ENCODE measurements around the gene RXRG. TPM values are rescaled to one million over a fixed set of nuclear protein-coding genes. Genes with fewer than 3 reads are reported as not detected.

Gene RXRG
- total RNA-seq, 5 donors from 2014 or later (not counting 1 experiment from before 2014, with no cell fraction given) = not detected

DNA sequence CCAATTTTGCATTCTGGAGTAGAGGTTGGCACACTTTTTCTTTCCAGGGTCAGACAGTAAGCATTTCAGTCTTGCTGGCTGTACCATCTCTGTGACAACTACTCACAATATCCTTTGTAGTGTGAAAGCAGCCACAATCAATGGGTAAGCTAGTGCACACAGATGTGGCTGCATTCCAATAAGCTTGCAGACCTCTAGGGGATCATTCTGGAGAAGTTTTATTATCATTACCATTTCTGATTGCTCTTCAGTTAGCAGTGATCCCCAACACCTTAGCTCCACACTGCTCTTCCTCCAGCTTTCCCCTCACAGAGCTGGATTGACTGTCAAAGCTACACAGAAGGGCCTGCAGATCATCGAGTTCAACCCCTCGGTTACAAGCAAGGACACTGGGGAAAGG is 9.1 kb downstream of the RXRG start:
- Mint-ChIP-seq H3K27me3 (peaks cover 16 to 24% of the 10 kb centered on the region in 2 donors), H3K36me3 (no peaks in the 10 kb centered on the region), H3K4me1 (no peaks in the 10 kb centered on the region), H3K9me3 (no peaks in the 10 kb centered on the region), H3K4me3 (no peak overlapping the region), H3K27ac (no peak overlapping the region)
- Histone ChIP-seq H3K27me3 (replicated peaks in 1 of 2; ENCODE audit: control insufficient read depth in 2 of 2, extremely low read depth in 1 of 2, insufficient read depth in 2 of 2, low read length in 1 of 2) (peaks cover 0 to 7% of the 10 kb centered on the region in 2 experiments), H3K4me1 (ENCODE audit: control insufficient read depth in 1 of 2, extremely low read depth in 1 of 2, insufficient read depth in 2 of 2, low read length in 2 of 2) (no peaks in the 10 kb centered on the region), H3K27ac (ENCODE audit: low read length) (no peak overlapping the region), H3K9me3 (no peaks in the 10 kb centered on the region), H3K4me3 (ENCODE audit: control insufficient read depth in 1 of 2, extremely low read depth in 1 of 2, low read length in 1 of 2) (no peak overlapping the region), H3K36me3 (ENCODE audit: control insufficient read depth in 2 of 2, extremely low read depth in 1 of 2, insufficient read depth in 1 of 2, low read length in 1 of 2) (no peaks in the 10 kb centered on the region)
- CTCF ChIA-PET = no interaction called here
- POLR2A ChIA-PET = no interaction called here
- WGBS (ENCODE audit: insufficient coverage) = no CpG with 5 or more reads among the region's 2 CpGs
- DNase-seq = no peak
- ATAC-seq (replicated peaks in 1 of 4) = no peak

DNA sequence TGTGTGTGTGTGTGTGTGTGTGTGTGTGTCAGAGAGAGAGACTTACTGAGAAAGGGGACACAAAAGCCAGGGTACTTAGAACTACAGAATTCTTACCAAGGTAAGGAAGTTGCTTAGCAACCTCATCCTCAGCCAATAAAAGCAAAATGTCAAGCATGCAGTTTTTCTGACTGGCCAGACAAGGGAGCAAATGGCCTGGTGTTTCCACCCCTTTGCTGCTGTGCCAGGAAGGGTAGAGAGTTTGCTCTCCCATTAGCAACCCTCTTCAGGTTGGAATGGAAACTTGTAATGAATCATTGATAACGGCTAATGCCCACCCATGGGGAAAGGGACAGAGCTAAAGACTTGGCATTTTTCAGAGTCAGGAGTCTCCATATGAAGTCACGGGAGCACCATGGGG is 10.6 kb downstream of the RXRG start:
- DNase-seq (no peak), ATAC-seq (replicated peaks in 1 of 4) (no peak)
- POLR2A ChIA-PET = no interaction called here
- Mint-ChIP-seq H3K27ac (no peak overlapping the region), H3K4me1 (no peaks in the 10 kb centered on the region), H3K4me3 (no peak overlapping the region), H3K27me3 (peaks cover 9 to 17% of the 10 kb centered on the region in 2 donors), H3K9me3 (no peaks in the 10 kb centered on the region), H3K36me3 (no peaks in the 10 kb centered on the region)
- no CpG with 5 or more reads among the region's 2 CpGs for WGBS (ENCODE audit: insufficient coverage)
- no peaks in the 10 kb centered on the region for H3K4me1 ChIP-seq (ENCODE audit: control insufficient read depth in 1 of 2, extremely low read depth in 1 of 2, insufficient read depth in 2 of 2, low read length in 2 of 2)
- H3K27ac ChIP-seq (ENCODE audit: low read length) = no peak overlapping the region
- no peaks in the 10 kb centered on the region for H3K9me3 ChIP-seq
- H3K36me3 ChIP-seq (ENCODE audit: control insufficient read depth in 2 of 2, extremely low read depth in 1 of 2, insufficient read depth in 1 of 2, low read length in 1 of 2) = no peaks in the 10 kb centered on the region
- H3K4me3 ChIP-seq (ENCODE audit: control insufficient read depth in 1 of 2, extremely low read depth in 1 of 2, low read length in 1 of 2) = no peak overlapping the region
- peaks cover 2 to 5% of the 10 kb centered on the region in 2 experiments for H3K27me3 ChIP-seq (replicated peaks in 1 of 2; ENCODE audit: control insufficient read depth in 2 of 2, extremely low read depth in 1 of 2, insufficient read depth in 2 of 2, low read length in 1 of 2)
- CTCF ChIA-PET = no interaction called here

- 40% methylated on average over 2 of the region's 4 CpGs for WGBS (ENCODE audit: insufficient coverage)
- no peaks in the 10 kb centered on the region for H3K9me3 Mint-ChIP-seq
- CTCF ChIA-PET = no interaction called here
These were observed 13.8 kb downstream of the RXRG start for GRCh38 chr1:165431079-165431478.

DNA sequence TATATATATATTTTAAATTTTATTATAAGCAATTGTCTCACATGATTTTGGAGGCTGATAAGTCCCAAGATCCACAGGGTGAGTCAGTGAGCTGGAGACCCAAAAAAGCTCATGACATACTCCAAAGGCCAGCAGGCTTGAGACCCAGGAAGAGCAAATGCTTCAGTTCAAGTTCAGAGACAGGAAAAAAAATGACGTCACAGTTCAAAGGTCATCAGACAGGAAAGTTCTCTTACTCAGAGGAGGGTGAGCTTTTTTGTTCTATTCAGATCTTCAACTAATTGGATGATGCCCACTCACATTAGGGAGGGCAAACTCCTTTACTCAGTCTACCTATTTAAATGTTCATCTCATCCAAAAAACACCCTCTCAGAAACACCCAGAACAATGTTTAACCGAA is 18.2 kb downstream of the RXRG start:
- CTCF ChIA-PET = no interaction called here

More at GRCh38 chr1:165431079-165431478, 13.8 kb downstream of the RXRG start:
- no peak overlapping the region for H3K4me3 Mint-ChIP-seq
- Histone ChIP-seq H3K27ac (ENCODE audit: low read length) (no peak overlapping the region), H3K36me3 (ENCODE audit: control insufficient read depth in 2 of 2, extremely low read depth in 1 of 2, insufficient read depth in 1 of 2, low read length in 1 of 2) (no peaks in the 10 kb centered on the region), H3K27me3 (replicated peaks in 1 of 2; ENCODE audit: control insufficient read depth in 2 of 2, extremely low read depth in 1 of 2, insufficient read depth in 2 of 2, low read length in 1 of 2) (peaks cover 2 to 12% of the 10 kb centered on the region in 2 experiments), H3K4me1 (ENCODE audit: control insufficient read depth in 1 of 2, extremely low read depth in 1 of 2, insufficient read depth in 2 of 2, low read length in 2 of 2) (no peaks in the 10 kb centered on the region), H3K9me3 (no peaks in the 10 kb centered on the region), H3K4me3 (ENCODE audit: control insufficient read depth in 1 of 2, extremely low read depth in 1 of 2, low read length in 1 of 2) (no peak overlapping the region)
- POLR2A ChIA-PET = no interaction called here
- H3K36me3 Mint-ChIP-seq = no peaks in the 10 kb centered on the region
- ATAC-seq (replicated peaks in 1 of 4) (no peak), DNase-seq (no peak)
- no peak overlapping the region for H3K27ac Mint-ChIP-seq
- peaks cover 2 to 5% (median 2%) of the 10 kb centered on the region in 3 donors for H3K4me1 Mint-ChIP-seq
- H3K27me3 Mint-ChIP-seq = peaks cover 0 to 4% of the 10 kb centered on the region in 2 donors

DNA sequence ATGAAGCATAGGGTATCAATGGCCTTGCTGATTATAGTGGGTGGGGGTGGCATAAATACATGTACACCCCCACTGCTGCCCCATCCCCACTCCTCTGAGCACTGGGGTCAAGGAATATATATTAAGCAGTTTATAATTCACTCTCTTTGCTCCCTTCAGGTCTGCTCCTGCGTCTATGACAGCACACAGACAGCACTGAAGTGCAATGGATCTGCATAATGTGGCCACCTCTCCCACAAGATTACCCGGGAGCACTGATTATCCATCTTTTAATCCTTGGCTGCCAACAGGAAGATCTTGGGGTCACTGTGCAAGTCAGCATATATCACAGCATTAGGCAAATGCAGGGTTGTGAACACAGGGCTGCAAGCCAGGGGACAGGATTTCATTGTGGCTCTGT is 19.3 kb downstream of the RXRG start:
- ATAC-seq (replicated peaks in 1 of 4) = no peak
- Mint-ChIP-seq H3K4me1 (peaks cover 28 to 35% (median 35%) of the 10 kb centered on the region in 3 donors), H3K9me3 (no peaks in the 10 kb centered on the region), H3K4me3 (peak overlapping the region in 1 of 3 donors; percentile 71), H3K27me3 (no peaks in the 10 kb centered on the region), H3K36me3 (no peaks in the 10 kb centered on the region), H3K27ac (peak overlapping the region in 1 of 2 donors; percentile 94)
- Histone ChIP-seq H3K4me1 (ENCODE audit: control insufficient read depth in 1 of 2, extremely low read depth in 1 of 2, insufficient read depth in 2 of 2, low read length in 2 of 2) (peaks cover 0 to 20% of the 10 kb centered on the region in 2 experiments), H3K9me3 (no peaks in the 10 kb centered on the region), H3K27ac (ENCODE audit: low read length) (no peak overlapping the region), H3K27me3 (replicated peaks in 1 of 2; ENCODE audit: control insufficient read depth in 2 of 2, extremely low read depth in 1 of 2, insufficient read depth in 2 of 2, low read length in 1 of 2) (peaks cover 4 to 11% of the 10 kb centered on the region in 2 experiments), H3K36me3 (ENCODE audit: control insufficient read depth in 2 of 2, extremely low read depth in 1 of 2, insufficient read depth in 1 of 2, low read length in 1 of 2) (no peaks in the 10 kb centered on the region), H3K4me3 (ENCODE audit: control insufficient read depth in 1 of 2, extremely low read depth in 1 of 2, low read length in 1 of 2) (no peak overlapping the region)
- WGBS (ENCODE audit: insufficient coverage) = 100% methylated on average over 1 of the region's 2 CpGs
- ChIA-PET POLR2A (interaction anchor here in 1 of 2 donors (0.7 kb wide), 1 partner anchor 31 kb away, joined by 4 read pairs; no protein-coding TSS in a partner anchor), CTCF (interaction anchor here in 1 of 2 donors (0.5 kb wide), 1 partner anchor 294 kb away, joined by 3 read pairs; no protein-coding TSS in a partner anchor)
- DNase-seq = no peak

More for the DNA sequence above, 18.2 kb downstream of the RXRG start:
- Mint-ChIP-seq H3K36me3 (no peaks in the 10 kb centered on the region), H3K9me3 (no peaks in the 10 kb centered on the region), H3K4me1 (peaks cover 28 to 35% (median 35%) of the 10 kb centered on the region in 3 donors), H3K27me3 (peaks cover 0 to 4% of the 10 kb centered on the region in 2 donors), H3K27ac (no peak overlapping the region), H3K4me3 (no peak overlapping the region)
- no peak for DNase-seq
- no peak for ATAC-seq (replicated peaks in 1 of 4)
- Histone ChIP-seq H3K27ac (ENCODE audit: low read length) (no peak overlapping the region), H3K27me3 (replicated peaks in 1 of 2; ENCODE audit: control insufficient read depth in 2 of 2, extremely low read depth in 1 of 2, insufficient read depth in 2 of 2, low read length in 1 of 2) (peaks cover 4 to 11% of the 10 kb centered on the region in 2 experiments), H3K4me3 (ENCODE audit: control insufficient read depth in 1 of 2, extremely low read depth in 1 of 2, low read length in 1 of 2) (no peak overlapping the region), H3K4me1 (ENCODE audit: control insufficient read depth in 1 of 2, extremely low read depth in 1 of 2, insufficient read depth in 2 of 2, low read length in 2 of 2) (peaks cover 0 to 20% of the 10 kb centered on the region in 2 experiments), H3K36me3 (ENCODE audit: control insufficient read depth in 2 of 2, extremely low read depth in 1 of 2, insufficient read depth in 1 of 2, low read length in 1 of 2) (no peaks in the 10 kb centered on the region), H3K9me3 (no peaks in the 10 kb centered on the region)
- WGBS (ENCODE audit: insufficient coverage) = no CpG with 5 or more reads among the region's 2 CpGs
- POLR2A ChIA-PET = no interaction called here

GRCh38 chr1:165424454-165425216 is 20.3 kb downstream of the RXRG start:
- DNase-seq (peak in 11 of 35 experiments; percentile 6 to 50 (median 10)), ATAC-seq (replicated peaks in 1 of 4) (peak; percentile 64 to 90 (median 72))
- peak overlapping the region; percentile 71 to 78 (median 71) for H3K4me3 Mint-ChIP-seq
- H3K27me3 Mint-ChIP-seq = peaks cover 0 to 3% of the 10 kb centered on the region in 2 donors
- peak overlapping the region; percentile 50 for H3K27ac ChIP-seq (ENCODE audit: low read length)
- peaks cover 28 to 35% (median 35%) of the 10 kb centered on the region in 3 donors for H3K4me1 Mint-ChIP-seq
- H3K9me3 ChIP-seq = no peaks in the 10 kb centered on the region
- H3K27me3 ChIP-seq (replicated peaks in 1 of 2; ENCODE audit: control insufficient read depth in 2 of 2, extremely low read depth in 1 of 2, insufficient read depth in 2 of 2, low read length in 1 of 2) = peaks cover 2 to 11% of the 10 kb centered on the region in 2 experiments
- H3K4me3 ChIP-seq (ENCODE audit: control insufficient read depth in 1 of 2, extremely low read depth in 1 of 2, low read length in 1 of 2) = peak overlapping the region in 1 of 2 donors; percentile 23
- peaks cover 0 to 20% of the 10 kb centered on the region in 2 experiments for H3K4me1 ChIP-seq (ENCODE audit: control insufficient read depth in 1 of 2, extremely low read depth in 1 of 2, insufficient read depth in 2 of 2, low read length in 2 of 2)
- no peaks in the 10 kb centered on the region for H3K36me3 Mint-ChIP-seq
- no peaks in the 10 kb centered on the region for H3K36me3 ChIP-seq (ENCODE audit: control insufficient read depth in 2 of 2, extremely low read depth in 1 of 2, insufficient read depth in 1 of 2, low read length in 1 of 2)
- POLR2A ChIA-PET = interaction anchor here in 1 of 2 donors (0.7 to 1.1 kb wide), 2 partner anchors 19 to 30 kb away, joined by 4 read pairs; no protein-coding TSS in a partner anchor
- CTCF ChIA-PET = no interaction called here
- 58% methylated on average over 9 of the region's 10 CpGs for WGBS (ENCODE audit: insufficient coverage)
- no peaks in the 10 kb centered on the region for H3K9me3 Mint-ChIP-seq
- peak overlapping the region; percentile 86 to 94 for H3K27ac Mint-ChIP-seq

All from T-cell (primary cell).